SU-DHL-6 (cell line): Measurements from ENCODE around the gene SH3RF3.

Experiments
- EZH2phosphoT487 ChIP-seq: fragments of 200-600 bp; sonication (generic), shearing (Covaris generic); conservative IDR thresholded peaks from 2 replicates; pipeline ENCODE4 v1.6.1; 2018; ENCODE audit warnings: mild to moderate bottlenecking, antibody characterized with exemption, low read length, moderate library complexity, mixed read lengths
- TF ChIP-seq, protein P1 (sequence below): fragments of 200-600 bp; sonication (generic); IDR thresholded peaks from one replicate; pipeline ENCODE4 v1.5.1; 2017; ENCODE audit warnings: antibody characterized with exemption, mild to moderate bottlenecking, low read length, moderate library complexity; ENCODE audit not compliant: insufficient read depth, poor library complexity, severe bottlenecking

DNA sequence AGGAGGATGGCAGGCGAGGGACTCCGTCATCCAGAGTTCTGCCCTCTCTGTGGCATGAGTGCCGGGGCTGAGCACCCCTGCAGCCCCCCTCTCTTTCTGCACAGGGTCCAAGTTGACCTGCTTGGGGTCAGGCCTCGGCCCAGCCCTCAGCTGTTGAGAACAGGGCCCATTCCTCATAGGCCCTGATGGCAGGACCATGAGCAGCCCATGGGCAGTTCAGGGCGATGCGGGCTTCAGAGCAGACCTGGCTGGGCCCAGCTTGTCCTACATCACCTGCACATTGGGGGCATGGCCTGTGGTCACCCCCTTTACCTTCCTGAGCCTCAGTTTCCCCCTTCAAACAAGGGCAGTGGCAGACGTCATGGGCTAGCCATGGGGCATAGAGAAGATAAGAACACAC lies 246.7 kb downstream of the SH3RF3 start:
- TF ChIP-seq EZH2phosphoT487, result no peak
- TF ChIP-seq, protein P1, sequence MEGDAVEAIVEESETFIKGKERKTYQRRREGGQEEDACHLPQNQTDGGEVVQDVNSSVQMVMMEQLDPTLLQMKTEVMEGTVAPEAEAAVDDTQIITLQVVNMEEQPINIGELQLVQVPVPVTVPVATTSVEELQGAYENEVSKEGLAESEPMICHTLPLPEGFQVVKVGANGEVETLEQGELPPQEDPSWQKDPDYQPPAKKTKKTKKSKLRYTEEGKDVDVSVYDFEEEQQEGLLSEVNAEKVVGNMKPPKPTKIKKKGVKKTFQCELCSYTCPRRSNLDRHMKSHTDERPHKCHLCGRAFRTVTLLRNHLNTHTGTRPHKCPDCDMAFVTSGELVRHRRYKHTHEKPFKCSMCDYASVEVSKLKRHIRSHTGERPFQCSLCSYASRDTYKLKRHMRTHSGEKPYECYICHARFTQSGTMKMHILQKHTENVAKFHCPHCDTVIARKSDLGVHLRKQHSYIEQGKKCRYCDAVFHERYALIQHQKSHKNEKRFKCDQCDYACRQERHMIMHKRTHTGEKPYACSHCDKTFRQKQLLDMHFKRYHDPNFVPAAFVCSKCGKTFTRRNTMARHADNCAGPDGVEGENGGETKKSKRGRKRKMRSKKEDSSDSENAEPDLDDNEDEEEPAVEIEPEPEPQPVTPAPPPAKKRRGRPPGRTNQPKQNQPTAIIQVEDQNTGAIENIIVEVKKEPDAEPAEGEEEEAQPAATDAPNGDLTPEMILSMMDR, result no peak
